Amygdala (tissue), 56 donors: Measurements from ENCODE around the gene C3orf20.

Source experiments
- DNase-seq, 56 donors: peaks; one replicate each; lab custom pipeline; 2025; lab: John Stamatoyannopoulos, UW

The C3orf20 gene

DNA sequence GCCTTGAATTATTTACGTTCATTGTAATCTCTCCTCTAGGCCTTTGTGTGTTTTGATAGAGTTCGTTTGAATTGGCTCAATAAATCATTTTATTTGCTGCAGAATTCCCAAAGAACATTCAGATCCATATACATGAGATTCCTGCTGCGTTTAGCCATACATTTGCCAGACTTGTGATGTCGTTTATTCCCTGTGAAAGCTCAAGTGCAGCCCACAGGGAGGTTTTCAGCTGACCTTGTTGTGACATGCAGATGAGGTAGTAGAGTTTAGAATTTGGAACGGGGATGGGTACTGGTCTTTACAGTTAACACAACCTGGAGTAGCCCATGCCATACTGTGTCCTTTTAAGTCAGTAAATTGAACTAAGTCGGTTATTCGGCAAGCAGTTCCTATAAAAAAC, at the start of gene C3orf20:
Gene C3orf20 (plus strand): TSS at position 301 of the 400 bp plus-strand sequence. CDS start 7,573 bp downstream, outside the sequence.
- DNase-seq = no peak

DNA sequence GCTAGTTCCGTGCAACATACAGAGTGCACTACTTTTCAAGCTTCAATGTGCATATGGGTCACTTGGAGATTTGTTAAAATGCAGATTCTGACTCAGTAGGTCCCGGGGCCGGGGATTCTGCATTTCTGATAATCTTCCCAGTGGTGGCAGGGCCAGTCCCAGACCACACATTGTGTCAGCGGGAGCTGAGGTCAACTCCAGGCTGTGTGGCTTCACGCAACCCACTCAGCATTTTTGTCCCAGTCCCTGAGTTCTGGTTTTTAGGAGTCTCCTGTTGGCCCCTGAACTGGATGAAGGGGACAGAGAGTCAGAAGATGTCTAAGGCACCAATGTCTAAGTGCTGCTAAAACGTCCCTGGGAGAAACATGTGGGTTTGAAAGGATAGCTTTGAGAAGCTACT, 49.5 kb upstream of the C3orf20 start:
- no peak for DNase-seq

DNA sequence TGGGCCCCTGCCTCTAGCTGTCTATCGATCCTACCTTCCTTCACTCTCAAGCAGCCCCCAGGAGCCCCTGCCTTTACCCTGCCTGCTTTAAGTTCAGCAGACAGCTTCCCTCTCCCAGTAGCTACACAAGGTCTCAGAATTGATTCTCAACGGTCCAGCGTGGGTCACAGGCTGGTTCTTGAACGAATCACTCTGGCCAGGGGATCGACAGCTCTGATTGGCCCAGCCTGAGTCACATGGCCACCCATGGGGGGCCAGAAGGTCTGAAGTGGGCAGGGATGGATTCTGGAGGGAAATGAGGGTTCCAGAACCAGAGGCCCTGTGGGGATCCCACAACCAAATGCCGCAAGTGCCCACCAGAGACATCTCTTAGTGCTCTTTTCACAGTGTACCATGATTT, 47.1 kb upstream of the C3orf20 start:
- DNase-seq = no peak

DNA sequence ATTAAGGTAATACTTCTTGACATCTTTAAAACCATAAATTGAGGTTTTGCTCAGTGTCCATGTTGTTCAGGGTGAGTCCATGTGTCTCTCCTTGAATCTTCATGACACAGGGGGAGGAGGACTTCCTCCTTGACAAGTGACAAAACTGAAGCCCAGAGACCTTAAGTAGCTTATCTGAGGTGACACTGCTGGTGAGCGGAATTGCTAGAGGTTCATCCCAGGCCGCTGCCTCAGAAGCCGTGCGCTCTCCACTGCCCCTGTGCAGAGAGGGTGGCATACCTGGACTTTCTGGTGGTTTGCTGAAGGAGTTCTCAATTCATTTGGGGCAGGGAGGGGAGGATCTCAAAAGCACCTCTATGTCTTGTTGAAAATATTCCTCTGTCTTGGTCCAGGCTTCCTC, 46.5 kb upstream of the C3orf20 start:
- DNase-seq = no peak

DNA sequence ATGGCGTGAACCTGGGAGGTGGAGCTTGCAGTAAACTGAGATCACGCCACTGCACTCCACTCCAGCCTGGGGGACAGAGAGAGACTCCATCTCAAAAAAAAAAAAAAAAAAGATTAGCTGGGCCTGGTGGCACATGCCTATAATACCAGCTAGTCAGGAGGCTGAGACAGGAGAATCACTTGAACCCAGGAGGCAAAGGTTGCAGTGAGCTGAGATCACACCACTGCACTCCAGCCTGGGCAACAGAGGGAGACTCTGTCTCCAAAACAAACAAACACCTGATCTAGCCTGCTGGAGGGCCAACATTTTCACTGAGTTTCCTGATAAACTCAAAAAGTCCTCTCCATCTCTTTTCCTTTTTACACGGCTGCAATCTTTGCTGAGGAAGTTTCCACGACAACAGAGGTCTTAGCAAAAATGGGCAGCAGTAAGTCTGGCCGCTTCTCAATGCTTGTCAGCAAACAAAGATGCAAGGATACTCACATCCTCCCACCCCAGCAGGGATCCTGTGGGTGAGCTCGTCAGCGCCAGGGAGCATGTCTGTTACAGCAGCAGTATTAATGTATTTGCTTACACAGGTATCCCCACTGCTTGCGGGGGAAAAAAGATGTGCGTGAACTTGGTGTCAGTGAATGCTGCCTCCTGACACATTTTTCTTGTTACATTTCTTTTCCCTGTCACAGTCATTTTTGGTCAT, 44.4 kb upstream of the C3orf20 start:
- no peak for DNase-seq

DNA sequence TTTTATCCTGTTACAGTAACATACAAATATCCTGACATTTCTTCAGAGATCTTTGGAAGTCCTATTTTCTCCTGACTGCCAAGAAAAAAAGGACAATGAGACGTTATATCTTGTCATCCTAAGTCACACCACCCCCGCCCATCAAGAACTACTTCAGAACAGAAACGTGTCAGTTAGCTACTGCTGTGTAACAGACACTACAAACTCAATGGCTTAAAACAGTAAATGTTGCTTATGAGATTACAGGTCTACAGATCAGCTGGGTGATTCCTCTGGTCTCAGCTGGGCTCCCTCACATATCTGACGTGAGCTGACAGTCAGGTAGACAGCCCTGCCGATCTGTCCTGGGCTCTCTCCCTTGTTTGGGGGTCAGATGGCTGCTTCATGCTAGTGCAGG, 43.8 kb upstream of the C3orf20 start:
- DNase-seq = no peak

DNA sequence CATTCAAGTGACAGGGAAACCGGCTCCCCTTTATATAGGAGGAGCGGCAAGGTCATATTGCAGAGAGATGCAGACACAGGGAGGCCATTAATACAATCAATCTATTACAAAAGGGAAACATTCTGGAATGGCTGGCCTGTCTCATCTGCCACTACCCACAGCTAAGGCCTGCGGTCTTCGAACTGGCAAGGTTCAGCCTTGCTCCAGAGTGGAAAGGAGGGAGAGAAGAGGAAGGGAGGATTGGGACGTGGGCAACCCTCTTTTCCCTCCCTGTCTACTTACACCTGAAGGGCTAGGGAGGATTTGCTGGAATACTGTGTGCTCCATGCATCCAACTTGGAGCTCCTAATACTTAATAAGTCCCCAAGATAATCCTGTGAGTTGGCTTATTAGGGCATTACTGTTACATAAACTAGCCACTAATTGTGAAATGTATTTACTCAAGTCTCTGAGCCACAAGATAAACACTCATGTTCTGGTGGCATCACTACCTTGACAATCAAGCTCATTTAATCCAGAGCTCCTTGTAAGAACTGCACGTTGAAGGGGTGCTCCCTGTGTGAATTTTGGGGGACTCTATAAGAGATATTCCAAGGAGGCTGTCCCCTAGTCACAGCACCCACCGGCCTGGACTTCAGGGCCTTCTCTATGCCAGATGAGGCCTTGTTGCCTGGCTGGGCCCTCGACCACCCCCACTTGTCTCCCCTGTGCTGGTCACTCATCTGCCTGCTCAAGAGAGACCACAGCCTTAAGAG, 43.1 kb upstream of the C3orf20 start:
- no peak for DNase-seq

DNA sequence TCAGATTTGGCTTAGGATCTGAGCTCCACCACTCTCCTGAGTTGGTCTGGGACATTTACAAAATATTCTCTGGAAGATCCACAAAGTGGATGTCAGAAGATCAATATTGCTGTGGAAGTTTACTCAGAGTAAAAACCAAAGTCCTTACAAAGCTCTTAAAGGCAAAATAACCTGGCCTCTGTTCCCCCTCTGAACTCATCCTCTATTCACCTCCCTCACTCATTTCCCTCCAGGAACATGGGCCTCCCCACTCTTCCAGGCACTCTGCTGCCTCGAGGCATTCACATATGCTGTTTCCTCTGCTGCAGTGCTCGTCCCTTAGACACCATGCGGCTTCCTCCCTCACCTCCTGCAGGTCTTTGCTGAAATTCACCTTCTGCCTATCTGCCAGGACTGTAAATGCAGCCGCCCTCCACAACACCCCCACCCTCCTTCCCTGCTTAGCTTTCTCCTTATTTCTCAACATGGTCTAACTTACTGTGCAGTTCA, 42.5 kb upstream of the C3orf20 start:
- DNase-seq = no peak

DNA sequence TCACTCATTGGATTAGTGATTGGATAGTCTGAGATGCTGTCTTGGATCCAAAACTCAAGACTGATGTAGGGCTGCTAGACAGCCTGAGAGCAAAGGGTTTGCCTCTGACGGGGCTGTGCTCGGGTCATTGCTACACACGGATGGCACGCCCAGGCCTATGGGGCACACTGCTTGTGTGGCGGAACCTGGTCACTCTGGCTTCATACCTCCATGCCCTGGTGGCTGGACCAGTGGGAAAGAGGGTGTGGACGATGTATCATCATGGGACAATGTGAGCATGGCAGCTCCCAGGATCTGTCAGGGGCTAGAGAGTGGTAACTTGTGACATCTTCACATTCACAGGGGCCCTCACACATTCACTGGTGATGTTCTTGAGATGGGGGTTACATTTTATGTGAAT, 41.5 kb upstream of the C3orf20 start:
- no peak for DNase-seq

DNA sequence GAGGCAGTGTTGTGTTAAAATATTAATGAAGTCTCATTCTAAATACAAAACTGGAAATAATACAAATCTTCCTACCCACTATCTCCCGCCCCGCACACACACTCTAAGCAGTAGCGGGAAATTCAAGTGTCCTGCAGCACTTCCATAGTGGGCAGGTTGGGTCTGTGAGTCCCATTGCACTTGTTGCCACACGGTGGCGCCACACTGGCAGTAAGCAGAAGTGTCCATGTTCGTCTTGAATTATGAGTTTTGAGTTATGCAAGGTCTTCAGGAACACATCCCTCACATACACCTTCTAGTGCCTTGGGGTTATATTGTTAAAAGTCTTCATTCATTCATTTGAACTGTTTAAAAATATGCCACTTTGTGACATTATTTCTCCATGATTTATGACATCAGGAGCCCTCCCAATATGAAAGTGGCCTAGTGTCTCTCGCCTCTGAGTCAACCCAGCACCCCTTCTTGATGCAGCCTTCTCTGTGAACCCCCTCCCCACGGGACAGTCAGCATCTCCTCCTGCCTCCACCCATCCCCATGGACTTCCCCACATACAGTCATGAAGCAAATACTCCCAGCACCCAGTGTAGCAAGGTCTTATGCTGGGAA, 41.0 kb upstream of the C3orf20 start:
- DNase-seq = peak in 4 of 56 donors; percentile 8 to 36 (median 15)

DNA sequence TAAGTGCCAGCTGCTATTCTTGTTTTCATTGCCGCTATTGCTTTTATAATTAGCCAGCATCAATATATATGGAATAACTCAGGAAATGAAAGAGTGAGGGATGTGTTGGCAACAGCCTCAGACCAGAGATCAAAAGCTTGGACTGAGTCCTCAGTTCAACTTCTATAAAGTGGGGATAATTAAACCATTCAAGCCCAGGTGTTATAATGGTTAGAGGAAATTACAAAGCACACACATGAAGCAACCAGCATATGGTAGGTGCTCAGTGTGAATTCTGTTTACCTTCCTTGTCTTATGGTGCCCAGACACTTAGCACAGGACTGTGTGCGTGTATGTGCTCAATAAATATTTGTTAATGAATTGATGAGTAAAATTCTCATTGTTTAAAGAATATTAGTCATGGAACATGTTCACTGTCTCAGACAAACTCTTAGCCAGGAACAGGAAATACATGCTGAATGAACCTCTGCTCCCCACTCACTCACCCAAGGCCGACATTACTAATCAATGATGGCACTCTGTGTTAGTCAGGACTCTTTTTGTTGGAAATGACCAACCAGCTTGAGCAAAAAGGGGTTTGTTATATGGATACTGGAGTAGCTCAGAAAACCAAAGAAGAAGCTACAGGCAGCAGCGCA, 40.1 kb upstream of the C3orf20 start:
- no peak for DNase-seq

DNA sequence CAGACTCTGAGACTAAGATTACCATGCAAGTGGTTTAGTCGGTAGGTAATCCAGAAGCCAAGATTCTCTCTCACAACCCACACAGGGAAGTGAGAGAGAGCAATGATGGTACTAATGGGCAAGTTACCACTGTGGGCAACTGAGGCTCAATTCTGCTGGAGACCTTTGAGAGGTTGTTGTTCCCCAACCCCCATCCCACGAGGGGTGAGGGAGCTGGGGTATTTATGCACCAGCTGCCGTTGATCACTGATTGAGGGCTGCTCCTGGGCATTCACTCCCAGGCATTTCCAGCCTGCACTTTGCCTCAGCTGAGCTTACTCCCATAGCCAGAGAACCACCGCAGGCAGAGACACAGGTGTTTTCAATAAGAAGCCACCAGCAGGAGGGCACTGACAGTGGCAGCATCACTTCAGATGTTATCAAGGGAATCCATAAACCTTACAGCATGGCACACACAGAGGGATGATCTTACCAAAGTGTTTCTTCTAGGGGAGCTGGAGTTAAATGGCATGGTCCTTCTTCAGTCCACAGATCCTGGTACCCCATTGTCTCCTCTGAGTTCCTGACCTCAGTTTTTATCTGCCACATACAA, 38.3 kb upstream of the C3orf20 start:
- no peak for DNase-seq

DNA sequence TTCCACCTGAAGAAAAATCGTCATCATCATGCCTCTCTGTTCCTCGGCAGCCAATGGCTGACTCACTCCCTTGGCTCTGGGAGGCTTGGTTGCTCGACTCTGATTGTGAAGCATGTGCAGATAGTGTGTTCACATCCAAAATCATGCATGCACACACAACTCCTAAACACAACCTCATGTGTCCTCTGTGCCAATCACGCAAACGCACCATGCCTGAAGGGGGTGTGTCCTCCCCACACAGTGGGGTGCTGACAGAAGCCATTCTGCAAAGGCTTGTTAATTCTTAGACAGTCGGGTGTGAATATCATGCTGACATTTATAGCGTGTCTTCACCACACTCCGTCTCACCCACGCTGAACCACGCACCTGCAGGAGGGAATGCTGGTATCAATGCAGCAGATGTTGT, 34.8 kb upstream of the C3orf20 start:
- DNase-seq = peak in 15 of 56 donors; percentile 7 to 61 (median 23)

DNA sequence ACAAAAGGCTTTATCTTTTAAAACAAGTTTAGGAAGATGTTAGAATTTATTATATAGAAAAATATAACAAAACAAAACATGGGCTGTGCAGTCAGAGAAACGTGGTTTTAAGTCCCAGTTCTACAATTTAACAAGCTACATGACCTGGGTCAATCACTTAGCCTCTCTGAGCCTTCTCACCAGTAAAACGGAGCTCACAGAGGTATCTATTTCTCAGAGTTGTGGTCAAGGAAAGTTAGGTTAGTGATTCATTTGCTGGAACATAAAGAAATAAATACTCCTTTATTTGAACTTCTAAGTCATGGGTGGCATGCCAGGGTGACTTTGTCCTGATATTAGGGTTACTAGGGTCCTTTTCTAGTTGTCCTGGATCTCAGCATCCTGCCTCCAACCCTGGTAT, 34.2 kb upstream of the C3orf20 start:
- no peak for DNase-seq

DNA sequence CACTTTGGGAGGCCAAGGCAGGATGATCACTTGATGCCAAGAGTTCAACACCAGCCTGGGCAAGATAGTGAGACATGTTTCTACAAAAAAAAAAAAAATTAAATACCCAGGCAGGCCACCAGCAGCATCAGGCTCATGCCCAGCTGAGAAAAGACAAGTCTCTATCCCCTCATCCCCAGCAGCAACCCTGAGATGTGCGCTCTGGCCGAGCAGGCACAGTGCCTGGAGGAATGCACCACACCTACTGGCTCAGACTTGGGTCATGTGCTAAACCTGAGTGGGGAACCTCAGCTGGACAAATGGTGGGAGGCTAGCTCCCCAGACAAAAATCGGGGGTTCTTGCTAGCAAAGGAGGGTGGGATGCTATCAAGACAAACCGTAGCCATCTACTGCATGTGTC, 33.6 kb upstream of the C3orf20 start:
- DNase-seq = no peak

DNA sequence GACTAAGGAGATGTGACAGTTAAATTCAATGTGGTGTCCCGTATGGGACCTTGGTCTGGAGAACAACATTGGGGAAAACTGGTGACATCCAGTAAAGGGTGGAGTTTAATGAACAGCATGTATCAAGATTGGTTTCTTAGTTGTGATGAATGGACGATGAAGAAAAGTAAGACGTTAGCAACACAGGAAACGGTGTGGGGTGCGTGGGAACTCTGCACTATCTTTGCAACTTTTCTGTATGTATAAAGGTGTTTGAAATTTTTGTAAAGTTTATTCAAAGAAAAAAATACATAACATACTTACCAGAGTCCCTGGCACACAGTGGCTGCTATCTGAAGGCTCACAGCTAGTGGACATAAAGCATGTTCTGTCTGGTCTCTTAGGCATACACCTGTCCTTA, 29.5 kb upstream of the C3orf20 start:
- no peak for DNase-seq

DNA sequence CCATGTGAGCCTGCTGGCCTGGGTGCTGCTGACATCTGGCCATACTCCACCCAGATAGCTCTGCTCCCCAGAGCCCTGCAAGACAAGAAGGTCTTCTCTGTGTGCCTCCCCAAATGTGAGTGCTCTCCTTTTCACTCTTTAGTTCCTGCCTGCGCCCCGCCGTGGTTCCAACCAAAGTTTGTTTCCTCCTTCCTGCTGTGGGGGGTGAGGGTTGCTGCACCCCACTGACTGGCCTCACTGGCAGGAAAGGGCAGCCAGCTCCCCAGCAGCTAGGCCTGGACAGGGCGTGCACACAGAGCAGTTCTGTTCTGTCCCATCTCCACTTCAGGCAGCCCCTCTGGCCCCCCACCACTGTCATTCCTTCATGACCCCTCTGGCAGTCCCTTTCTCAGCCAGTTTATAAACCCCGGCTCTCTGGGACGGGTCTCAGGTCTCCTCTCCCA, 28.8 kb upstream of the C3orf20 start:
- DNase-seq = no peak

DNA sequence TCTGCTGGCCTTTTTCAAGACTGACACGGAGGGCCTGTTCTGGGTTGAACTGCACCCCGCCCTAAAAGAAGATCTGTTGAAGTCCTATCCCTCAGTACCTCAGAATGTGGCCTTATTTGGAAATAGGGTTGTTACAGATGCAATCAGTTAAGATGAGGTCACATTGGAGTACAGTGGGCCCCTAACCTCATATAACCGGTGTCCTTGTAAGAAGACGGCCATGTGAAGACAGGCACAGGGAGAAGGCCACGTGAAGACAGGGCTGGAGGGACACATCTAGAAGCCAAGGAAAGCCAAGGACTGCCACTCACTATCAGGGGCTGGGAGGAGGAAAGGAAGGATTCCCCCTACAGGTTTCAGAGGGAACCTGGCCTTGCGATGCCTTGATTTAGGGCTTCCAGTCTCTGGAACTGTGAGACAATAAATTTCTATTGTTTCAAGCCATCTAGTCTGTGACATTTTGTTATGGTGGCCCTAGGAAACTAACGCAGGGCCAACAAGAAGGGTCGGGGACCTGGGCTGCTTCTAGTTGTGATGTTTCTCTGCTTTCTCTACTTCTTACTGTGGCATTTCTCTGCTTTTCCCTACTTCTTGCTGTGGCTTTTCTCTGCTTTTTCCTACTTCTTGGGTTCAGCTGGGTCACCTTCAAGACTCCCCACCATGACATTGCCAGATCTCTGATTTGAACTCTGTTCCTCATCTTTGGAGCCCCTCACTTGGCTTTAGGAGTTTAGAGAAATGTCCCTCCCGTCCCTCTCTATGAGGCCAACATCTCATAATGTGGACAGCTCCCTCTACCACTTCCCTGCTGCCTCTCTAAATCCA, 28.1 kb upstream of the C3orf20 start:
- DNase-seq = no peak
